Keratinocyte (primary cell): Measurements from ENCODE around the gene TDRKH.

Experiments used
- CTCF ChIP-seq, 3 experiments: IDR thresholded peaks in 1 of 3; conservative IDR thresholded peaks in 1 of 3; optimal IDR thresholded peaks in 1 of 3; 2 replicates in 2 of 3; 3 replicates in 1 of 3; pipeline versions ENCODE3 to v1.5.1; 2011; ENCODE audit warnings: low read length in 3 of 3, mild to moderate bottlenecking in 3 of 3, moderate library complexity in 2 of 3, control low read depth in 1 of 3, inconsistent platforms in 1 of 3; ENCODE audit not compliant: insufficient read depth in 2 of 3; ENCODE audit errors: extremely low read depth in 1 of 3
- EZH2 ChIP-seq: IDR thresholded peaks from one replicate; pipeline ENCODE4 v1.6.1; 2012; ENCODE audit warnings: inconsistent platforms, mild to moderate bottlenecking, low read length, moderate library complexity

GRCh38 chr1:151825751-151826660, 35.7 kb upstream of the TDRKH start:
- TF ChIP-seq CTCF (optimal IDR thresholded peaks at IDR 0.05 in 1 of 3, IDR thresholded peaks at IDR 0.05 in 1 of 3, conservative IDR thresholded peaks at IDR 0.05 in 1 of 3; ENCODE audit: extremely low read depth in 1 of 3, insufficient read depth in 2 of 3, low read length in 3 of 3) (no peak), EZH2 (no peak)
